Measurements from ENCODE around the gene SEC23A. TPM values are rescaled to one million over a fixed set of nuclear protein-coding genes. Genes with fewer than 3 reads are reported as not detected.
A peak's percentile ranks its signal among the peaks of the same experiment; 100 is the strongest.

SEC23A gene
- total RNA-seq, 3 donors from 2014 or later = 75.8 to 106 (median 82.4) TPM

- no peak for TF ChIP-seq POLR2AphosphoS5 (IDR thresholded peaks at IDR 0.05)
- TF ChIP-seq CTCF (IDR thresholded peaks at IDR 0.05) = no peak
- TF ChIP-seq POLR2A (IDR thresholded peaks at IDR 0.05) = no peak
- Histone ChIP-seq H3K4me1 (no peaks in the 10 kb centered on the region), H3K4me3 (no peak overlapping the region), H3K27ac (no peak overlapping the region), H3K27me3 (no peaks in the 10 kb centered on the region), H3K9me3 (no peaks in the 10 kb centered on the region), H3K36me3 (peaks cover 12% of the 10 kb centered on the region)
- DNase-seq (ENCODE audit: low spot score in 2 of 2) = no peak
- intact Hi-C loops (cut with DNase I; ENCODE audit: low total_unique reads) = no loop called here
Observed at GRCh38 chr14:39122330-39123138, 19.5 kb upstream of the SEC23A start.

- peaks cover 3 to 4% of the 10 kb centered on the region in 2 donors for H3K4me1 ChIP-seq
- peak within 1 kb of the TSS; percentile 70 to 87 (median 75) for H3K4me3 ChIP-seq
- no peaks in the 10 kb centered on the region for H3K9me3 ChIP-seq
- peak; percentile 85 to 89 for DNase-seq (ENCODE audit: low spot score in 2 of 2)
- intact Hi-C loops (cut with DNase I; ENCODE audit: low total_unique reads) = no loop called here
- no peak for TF ChIP-seq CTCF (IDR thresholded peaks at IDR 0.05)
- peak in 2 of 3 donors; percentile 48 to 75 for TF ChIP-seq POLR2AphosphoS5 (IDR thresholded peaks at IDR 0.05)
- H3K27ac ChIP-seq = peak within 1 kb of the TSS; percentile 82 to 86
- peaks cover 6% of the 10 kb centered on the region for H3K36me3 ChIP-seq
- no peaks in the 10 kb centered on the region for H3K27me3 ChIP-seq
Observed at GRCh38 chr14:39114073-39114838, 11.2 kb upstream of the SEC23A start, which contains the start of gene GEMIN2. GEMIN2 (plus strand) TSS chr14:39114323; CDS start chr14:39114339, 16 bp downstream.

GRCh38 chr14:39113685-39114072, 10.6 kb upstream of the SEC23A start:
- peaks cover under 1% of the 10 kb centered on the region for H3K36me3 ChIP-seq
- H3K4me3 ChIP-seq = peak overlapping the region; percentile 70 to 87 (median 75)
- H3K27ac ChIP-seq = peak overlapping the region; percentile 82 to 86
- DNase-seq (ENCODE audit: low spot score in 2 of 2) = no peak
- TF ChIP-seq POLR2AphosphoS5 (IDR thresholded peaks at IDR 0.05) (no peak), POLR2A (IDR thresholded peaks at IDR 0.05) (no peak), CTCF (IDR thresholded peaks at IDR 0.05) (no peak)
- H3K4me1 ChIP-seq = peaks cover 3 to 4% of the 10 kb centered on the region in 2 donors
- intact Hi-C loops (cut with DNase I; ENCODE audit: low total_unique reads) = no loop called here
- no peaks in the 10 kb centered on the region for H3K9me3 ChIP-seq
- H3K27me3 ChIP-seq = no peaks in the 10 kb centered on the region

- no peaks in the 10 kb centered on the region for H3K27me3 ChIP-seq
- intact Hi-C loops (cut with DNase I; ENCODE audit: low total_unique reads) = no loop called here
- no peaks in the 10 kb centered on the region for H3K36me3 ChIP-seq
- no peak overlapping the region for H3K27ac ChIP-seq
- TF ChIP-seq POLR2A (IDR thresholded peaks at IDR 0.05) = no peak
- H3K4me3 ChIP-seq = peak overlapping the region in 1 of 3 donors; percentile 20
- H3K4me1 ChIP-seq = peaks cover 3 to 4% of the 10 kb centered on the region in 2 donors
- DNase-seq (ENCODE audit: low spot score in 2 of 2) = no peak
- H3K9me3 ChIP-seq = no peaks in the 10 kb centered on the region
Observed at GRCh38 chr14:39109893-39110715, 7.1 kb upstream of the SEC23A start.

- no peaks in the 10 kb centered on the region for H3K36me3 ChIP-seq
- DNase-seq (ENCODE audit: low spot score in 2 of 2) = no peak
- intact Hi-C loops (cut with DNase I; ENCODE audit: low total_unique reads) = no loop called here
Observed at GRCh38 chr14:39108791-39109190, 5.8 kb upstream of the SEC23A start.

More at GRCh38 chr14:39108791-39109190, 5.8 kb upstream of the SEC23A start:
- Histone ChIP-seq H3K4me3 (no peak overlapping the region), H3K27ac (no peak overlapping the region), H3K27me3 (no peaks in the 10 kb centered on the region), H3K9me3 (no peaks in the 10 kb centered on the region), H3K4me1 (no peaks in the 10 kb centered on the region)
- no peak for TF ChIP-seq POLR2AphosphoS5 (IDR thresholded peaks at IDR 0.05)

Measured in breast epithelium (tissue), 4 donors.